NCI-H345 treated with DMSO at 0.1 percent for 48 hours (cell line): ENCODE data around the gene PALLD.
"Not testable (repeated sequence)": the region's sequence is repeated elsewhere in the genome, so short reads cannot be mapped to it uniquely, and the experiment has no call there.

Experiments used
- DNase-seq: peaks from one replicate; lab custom pipeline; 2025; ENCODE audit not compliant: unreplicated experiment; lab: John Stamatoyannopoulos, UW

PALLD gene

DNA sequence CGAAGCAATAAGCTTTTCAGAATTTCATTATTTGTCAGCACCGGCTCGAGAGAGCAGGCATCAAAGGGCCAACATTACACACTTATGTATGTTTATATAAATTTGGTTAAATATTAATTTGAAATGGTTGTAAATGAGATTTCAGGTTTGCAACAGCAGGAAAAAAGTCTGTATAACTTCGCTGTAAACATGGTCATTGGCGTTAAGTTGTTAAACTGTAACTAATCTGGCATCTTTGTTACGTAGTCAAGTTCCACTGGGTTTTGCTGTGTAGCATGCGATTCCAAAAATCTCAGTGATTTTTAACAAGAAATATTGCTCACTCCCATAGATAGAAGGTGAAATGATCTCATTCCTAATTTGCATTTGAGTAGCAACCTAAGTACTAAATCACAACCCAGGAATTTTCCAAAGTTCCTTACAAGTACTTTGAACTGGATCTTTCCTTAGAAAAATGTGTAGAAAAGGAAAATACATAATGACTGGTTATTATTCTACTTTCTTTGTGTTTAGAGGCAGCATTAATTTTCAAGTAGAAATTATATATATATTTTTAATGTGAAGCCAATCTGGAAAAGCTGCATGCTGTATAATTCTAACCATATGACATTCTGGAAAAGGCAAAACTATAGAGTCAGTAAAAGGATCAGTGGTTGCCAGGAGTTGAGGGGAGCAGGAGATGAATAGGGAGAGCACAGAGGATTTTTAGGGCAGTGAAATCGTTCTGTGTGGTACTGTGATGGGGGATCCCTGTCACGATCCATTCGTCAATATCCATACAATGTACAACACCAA lies 291.1 kb downstream of the PALLD start:
- no peak for DNase-seq

GRCh38 chr4:168790898-168791297 lies 294.0 kb downstream of the PALLD start:
- DNase-seq = no peak

- DNase-seq = no peak
Measured at GRCh38 chr4:168791376-168791775, 294.5 kb downstream of the PALLD start.

GRCh38 chr4:168793542-168793941 lies 296.7 kb downstream of the PALLD start:
- no peak for DNase-seq

- no peak for DNase-seq
Measured at GRCh38 chr4:168794092-168794707, 297.3 kb downstream of the PALLD start.

GRCh38 chr4:168794881-168795280 lies 298.0 kb downstream of the PALLD start:
- DNase-seq = no peak

GRCh38 chr4:168795346-168795745 lies 298.5 kb downstream of the PALLD start:
- DNase-seq = no peak

DNA sequence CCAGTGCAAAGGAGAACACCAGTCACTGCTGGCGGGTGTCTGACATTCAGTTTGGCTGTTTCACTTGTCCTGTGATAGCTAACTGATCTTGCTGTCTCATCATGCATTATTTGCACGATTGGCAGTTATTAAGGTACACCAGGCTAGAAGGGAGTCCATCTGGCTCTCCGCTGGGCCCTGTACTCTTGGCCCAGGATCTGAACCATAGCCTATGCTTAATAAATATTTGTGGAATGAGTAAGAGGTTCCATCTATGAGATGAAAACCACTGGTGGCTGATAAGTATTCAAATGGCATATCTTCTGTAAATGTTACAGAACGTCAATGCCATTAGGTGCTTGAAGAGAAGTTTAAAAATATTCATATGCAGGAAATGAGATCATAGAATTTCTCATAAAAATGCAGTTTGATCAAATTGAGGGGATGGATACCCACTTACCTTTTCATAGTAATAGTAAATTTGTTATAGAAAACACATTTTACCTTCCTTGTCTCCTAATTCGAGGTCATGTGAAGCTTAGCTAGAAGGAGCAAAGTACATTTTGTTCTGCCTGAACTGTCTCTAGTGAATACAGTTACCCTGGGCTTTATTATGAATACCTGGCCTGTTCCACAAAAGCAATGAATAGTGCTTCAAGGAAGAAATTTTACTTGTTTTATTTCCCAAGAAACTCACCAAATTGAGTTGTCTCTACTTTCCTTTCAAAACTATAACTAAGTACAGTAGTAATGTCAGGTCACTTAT lies 299.7 kb downstream of the PALLD start:
- DNase-seq = no peak

GRCh38 chr4:168797194-168797593 lies 300.3 kb downstream of the PALLD start:
- no peak for DNase-seq

GRCh38 chr4:168797738-168798375 lies 301.0 kb downstream of the PALLD start:
- no peak for DNase-seq

- no peak for DNase-seq
Measured at GRCh38 chr4:168800926-168801325, 304.1 kb downstream of the PALLD start.

- DNase-seq = no peak
Measured at GRCh38 chr4:168802222-168802621, 305.4 kb downstream of the PALLD start.

- DNase-seq = not testable (repeated sequence)
Measured at GRCh38 chr4:168803052-168803451, 306.2 kb downstream of the PALLD start.

GRCh38 chr4:168803732-168804131 lies 306.9 kb downstream of the PALLD start:
- no peak for DNase-seq

GRCh38 chr4:168804146-168804545 lies 307.3 kb downstream of the PALLD start:
- no peak for DNase-seq

DNA sequence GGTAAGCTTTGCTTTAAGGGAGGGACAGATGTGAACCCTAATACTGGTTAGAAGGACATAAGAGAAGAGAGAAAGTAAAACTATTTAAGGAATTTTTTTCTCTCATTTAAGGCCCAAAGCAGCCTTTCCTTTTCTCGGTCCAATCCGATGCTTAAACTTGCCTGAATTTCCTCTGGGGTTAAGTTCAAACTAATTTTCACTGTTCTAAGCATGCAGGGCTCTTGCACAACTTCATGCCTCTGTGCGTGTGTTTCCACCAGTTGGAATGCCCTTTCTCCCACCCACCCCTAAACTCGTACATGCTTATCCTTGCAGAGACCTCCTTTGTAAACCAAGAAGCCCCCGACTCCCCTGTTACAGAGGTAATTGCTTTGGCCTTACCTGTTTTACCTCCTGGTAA lies 308.5 kb downstream of the PALLD start:
- DNase-seq = no peak

- DNase-seq = not testable (repeated sequence)
Measured at GRCh38 chr4:168806247-168806646, 309.4 kb downstream of the PALLD start.

- DNase-seq = no peak
Measured at GRCh38 chr4:168811207-168811606, 314.4 kb downstream of the PALLD start.

DNA sequence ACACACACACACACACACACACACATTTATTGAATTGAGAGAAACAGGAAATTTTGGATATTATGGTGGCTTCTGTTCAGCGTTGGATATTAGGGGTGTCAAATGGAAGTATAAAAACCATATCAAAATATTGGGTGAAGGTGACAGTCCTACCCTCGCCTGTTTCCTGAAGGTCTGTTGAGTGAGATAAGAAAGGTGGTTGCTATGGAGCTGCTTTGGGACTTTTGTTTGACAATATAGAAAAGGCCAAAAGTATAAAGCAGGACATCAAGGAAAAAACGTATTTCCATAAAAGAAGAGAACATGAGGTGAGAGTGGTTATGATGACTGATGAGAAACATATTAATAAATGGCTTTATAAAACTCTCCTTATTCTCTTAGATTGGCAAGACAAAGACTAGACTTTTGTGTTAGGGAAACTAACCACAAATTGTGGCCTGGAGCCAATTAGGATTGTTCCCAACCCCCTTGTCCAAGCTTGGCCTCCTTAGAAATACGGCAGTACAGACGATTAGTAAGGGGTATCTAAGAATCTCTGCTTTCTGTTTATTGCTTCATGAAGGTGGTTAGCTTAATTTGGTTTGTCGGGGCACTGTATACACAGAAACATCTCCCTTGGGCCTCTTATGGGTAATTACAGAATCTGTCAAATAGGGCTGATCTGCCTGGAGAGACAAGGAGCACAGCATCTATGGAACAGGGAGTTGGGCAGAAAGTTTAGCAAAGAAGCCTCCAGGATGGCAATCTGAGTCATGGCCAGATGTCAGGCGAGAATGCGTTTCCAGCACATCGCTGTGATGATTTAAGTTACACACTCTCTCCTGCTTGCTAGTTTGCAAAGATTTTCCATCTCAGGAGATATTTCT lies 315.2 kb downstream of the PALLD start:
- no peak for DNase-seq

DNA sequence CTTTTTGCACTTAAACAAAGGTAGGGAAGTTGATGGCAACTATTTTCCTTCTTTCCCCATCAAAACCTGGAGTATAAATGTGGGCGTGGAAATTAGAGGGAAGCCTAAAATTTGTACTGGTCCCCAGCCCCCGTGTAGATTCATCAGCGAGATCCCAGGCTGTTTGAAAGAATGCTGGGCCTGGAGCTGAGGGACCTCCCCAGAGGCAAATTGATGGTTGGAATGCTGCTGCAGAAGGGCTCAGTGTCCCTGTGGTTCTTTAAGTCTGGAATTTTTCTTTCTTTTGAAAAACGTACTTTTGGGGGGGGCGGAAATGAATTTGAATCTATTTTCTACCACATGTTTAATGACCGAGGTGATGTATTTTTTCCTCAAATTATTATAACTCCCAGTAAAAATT lies 316.0 kb downstream of the PALLD start:
- no peak for DNase-seq

GRCh38 chr4:168813890-168814289 lies 317.0 kb downstream of the PALLD start:
- DNase-seq = no peak
